ENCODE results near the gene TGM5.

- TF ChIP-seq POLR2A (IDR thresholded peaks at IDR 0.05; ENCODE audit: low read depth, low read length), result no peak
- no peak for TF ChIP-seq POLR2AphosphoS5 (IDR thresholded peaks at IDR 0.05; ENCODE audit: low read depth, low read length)
- TF ChIP-seq SPI1 (IDR thresholded peaks at IDR 0.05; ENCODE audit: low read depth, low read length), result no peak
- TF ChIP-seq TAF1 (IDR thresholded peaks at IDR 0.05; ENCODE audit: low read depth, low read length), result no peak
Observed at GRCh38 chr15:43280996-43281395, 14.3 kb upstream of the TGM5 start.

All from GM12891 (cell line).